GM12878 (cell line): ENCODE results near the gene MCM3AP. TPM values are rescaled to one million over a fixed set of nuclear protein-coding genes. Genes with fewer than 3 reads are reported as not detected.

Experiments
- ATAC-seq: fragments of 200-7000 bp; cut with Tn5 transposase; 3 replicates; pipeline ENCODE4 v1.9.1; 2020; ENCODE audit warnings: mild to moderate bottlenecking, moderate library complexity
- BruUV-seq: library from RNA; stranded (reverse); fragments of 400-500 nt; replicated peaks from 2 replicates; lab custom pipeline; 2021; lab: Mats Ljungman, UMichigan
- CTCF ChIA-PET: fragments of 300-600 bp; sonication (Branson Sonifier 250); formaldehyde crosslinking; extraction: SDS; loops from one replicate; lab custom pipeline; 2021; ENCODE audit warnings: inconsistent platforms; lab: Yijun Ruan, JAX
- POLR2A ChIA-PET: fragments of 350-600 bp; formaldehyde crosslinking; extraction: SDS; loops from one replicate; lab custom pipeline; 2021; ENCODE audit warnings: inconsistent platforms; lab: Charles Lee
- RAD21 ChIA-PET: fragments of 300-600 bp; sonication (Branson Sonifier 250); formaldehyde crosslinking; loops from one replicate; lab custom pipeline; 2023; ENCODE audit warnings: antibody characterized with exemption; ENCODE audit not compliant: unreplicated experiment; lab: Charles Lee
- SMC1A ChIA-PET: fragments of 300-600 bp; sonication (Branson Sonifier 250); formaldehyde crosslinking; loops from one replicate; lab custom pipeline; 2023; ENCODE audit not compliant: unreplicated experiment, uncharacterized antibody; lab: Charles Lee
- DNase-seq: peaks from one replicate; pipeline ENCODE4 v3.0.0-alpha.2; 2011; ENCODE audit warnings: low read depth, low spot score
- FAIRE-seq: peaks from 3 replicates; lab custom pipeline; 2011; peaks lifted over from hg19 to GRCh38; lab: Jason Lieb, UNC
- H2AFZ ChIP-seq: 2 replicates; pipeline ENCODE4 v1.6.0; 2011; ENCODE audit warnings: low read depth, low read length, control low read depth; ENCODE audit not compliant: control insufficient read depth
- H3K27ac ChIP-seq: 2 replicates; pipeline ENCODE4 v1.5.1; 2011; ENCODE audit warnings: control low read depth; ENCODE audit not compliant: control insufficient read depth, insufficient read depth
- H3K27me3 ChIP-seq, 2 experiments: replicated peaks in 1 of 2; 2 replicates each; pipeline versions ENCODE4 v1.6.0 to v1.6.1; 2011; ENCODE audit warnings: low read length in 1 of 2; ENCODE audit not compliant: control insufficient read depth in 2 of 2, insufficient read depth in 2 of 2
- H3K36me3 ChIP-seq, 2 experiments: 2 replicates each; pipeline ENCODE4 v1.5.1; 2011; ENCODE audit warnings: low read length in 1 of 2; ENCODE audit not compliant: control insufficient read depth in 2 of 2, insufficient read depth in 2 of 2
- H3K4me1 ChIP-seq: 2 replicates; pipeline ENCODE4 v1.6.1; 2011; ENCODE audit warnings: mild to moderate bottlenecking, low read length, moderate library complexity, mixed read lengths; ENCODE audit not compliant: control insufficient read depth, insufficient read depth
- H3K4me2 ChIP-seq: 2 replicates; pipeline ENCODE4 v1.6.0; 2011; ENCODE audit warnings: control low read depth; ENCODE audit not compliant: control insufficient read depth, insufficient read depth
- H3K4me3 ChIP-seq: fragments of 200-600 bp; sonication (generic); 2 replicates; pipeline ENCODE4 v1.5.1; 2016
- H3K79me2 ChIP-seq: 2 replicates; pipeline ENCODE4 v1.6.0; 2011; ENCODE audit warnings: low read length; ENCODE audit not compliant: control insufficient read depth, insufficient read depth
- H3K9ac ChIP-seq: 2 replicates; pipeline ENCODE4 v1.8.0; 2011; ENCODE audit warnings: low read length, control low read depth, mixed read lengths; ENCODE audit not compliant: control insufficient read depth, insufficient read depth
- H3K9me3 ChIP-seq: replicated peaks from 3 replicates; pipeline ENCODE4 v1.5.1; 2011; ENCODE audit warnings: mild to moderate bottlenecking, low read length; ENCODE audit not compliant: control insufficient read depth, insufficient read depth
- H4K20me1 ChIP-seq: 2 replicates; pipeline ENCODE4 v1.6.0; 2011; ENCODE audit not compliant: control insufficient read depth, insufficient read depth
- WGBS: methylation state at CpG from one replicate; pipeline ENCODE4 v1.1.6; 2016; ENCODE audit warnings: low lambda C conversion rate; ENCODE audit not compliant: insufficient replicate concordance, insufficient coverage; ENCODE audit errors: missing lambda C conversion rate; 5-methylcytosine and 5-hydroxymethylcytosine counted together
- in situ Hi-C: fragments of 300-500 bp; cut with MboI; formaldehyde crosslinking; loops from 9 replicates; pipeline ENCODE4 v1.14.3; 2018; ENCODE audit warnings: mixed read lengths
- intact Hi-C: fragments of 100-400 bp; cut with micrococcal nuclease; formaldehyde crosslinking; loops from one replicate; pipeline ENCODE4 v1.14.2; 2022; ENCODE audit not compliant: unreplicated experiment
- polyA plus RNA-seq, 11 experiments: library from polyadenylated mRNA; depleted of rRNA in 4 of 11; unstranded in 6 of 11; stranded (reverse) in 5 of 11; fragments of >200 nt; fragmentation: Nextera tagmentation in 4 of 11; fragmentation: Illumina TruSeq in 1 of 11; extraction: Ambion mirVana in 4 of 11; extraction: Trizol in 1 of 11; gene quantifications; 1 replicate in 1 of 11; 2 replicates in 10 of 11; pipeline versions ENCODE4 v1.2.1 to v1.2.3, GENCODE V29; 2011 to 2016; ENCODE audit warnings: inconsistent platforms in 2 of 11, missing spikeins in 2 of 11, low read depth in 1 of 11
- total RNA-seq, 4 experiments: library from RNA; depleted of rRNA in 3 of 4; stranded (reverse); fragments of >200 nt in 3 of 4; fragmentation: Illumina TruSeq in 1 of 4; extraction: Trizol in 1 of 4; gene quantifications; 2 replicates each; pipeline versions ENCODE4 v1.2.1 to v1.2.3, GENCODE V29; 2013 to 2021
- TF ChIP-seq, protein P1 (sequence below): fragments of 450-650 bp; IDR thresholded peaks from 2 replicates; pipeline ENCODE4 v1.6.1; 2017; ENCODE audit warnings: borderline replicate concordance
- TF ChIP-seq, protein P2 (sequence below): fragments of 150-350 bp; IDR thresholded peaks from 2 replicates; pipeline ENCODE4 v1.6.1; 2016; ENCODE audit warnings: low read depth, low read length
- TF ChIP-seq, protein P3 (sequence below): IDR thresholded peaks from 2 replicates; pipeline ENCODE4 v1.6.1; 2011; ENCODE audit warnings: low read depth, mild to moderate bottlenecking, low read length, moderate library complexity, borderline replicate concordance; ENCODE audit errors: extremely low read depth

The MCM3AP gene
- total and polyA plus RNA-seq, 10 of the 15 experiments (the other 5 are each of a cell fraction or from before 2014, with no cell fraction given), result 6.1 to 95.7 (median 47.0) TPM

DNA sequence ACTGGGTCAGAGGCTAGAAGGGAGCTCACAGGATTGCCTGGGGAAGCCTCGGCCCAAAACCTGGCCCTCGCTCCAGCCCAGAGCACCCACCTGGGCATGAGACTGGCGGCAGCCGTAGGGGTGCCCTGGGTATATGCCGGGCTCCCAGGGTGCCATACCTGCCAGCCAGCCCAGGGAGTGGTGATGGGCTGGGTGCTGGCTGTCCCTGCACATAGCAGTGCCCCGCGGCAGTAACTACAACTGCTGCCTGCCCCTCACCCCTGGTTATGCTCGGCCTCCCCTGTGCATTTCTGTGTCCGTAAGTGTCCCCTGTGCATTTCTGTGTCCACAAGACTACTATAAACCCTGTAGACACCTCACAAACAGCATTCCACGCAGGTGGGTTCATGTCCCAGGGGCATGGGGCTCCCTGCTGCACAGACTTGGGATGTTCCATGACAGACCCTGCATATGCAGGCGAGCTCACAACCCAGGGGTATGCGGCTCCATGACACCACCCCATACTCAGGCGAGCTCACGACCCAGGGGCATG is 95.4 kb downstream of the MCM3AP start:
- Histone ChIP-seq H2AFZ (no peak overlapping the region), H3K79me2 (no peaks in the 10 kb centered on the region), H3K36me3 (peaks cover 7 to 9% of the 10 kb centered on the region in 2 experiments), H3K4me1 (no peaks in the 10 kb centered on the region; the same call in 1 of the 2 replicates), H3K27me3 (no peaks in the 10 kb centered on the region), H4K20me1 (no peaks in the 10 kb centered on the region), H3K4me3 (no peak overlapping the region), H3K4me2 (no peak overlapping the region), H3K9ac (no peak overlapping the region), H3K27ac (no peak overlapping the region), H3K9me3 (no peaks in the 10 kb centered on the region)
- in situ Hi-C loops (no loop called here), intact Hi-C loops (no loop called here)
- 89% methylated on average over 14 of the region's 14 CpGs for WGBS
- DNase-seq (no peak), FAIRE-seq (no peak), ATAC-seq (no peak)
- no TSS peak for BruUV-seq
- ChIA-PET RAD21 (no interaction called here), POLR2A (no interaction called here), SMC1A (no interaction called here), CTCF (no interaction called here)
- TF ChIP-seq, protein P1, sequence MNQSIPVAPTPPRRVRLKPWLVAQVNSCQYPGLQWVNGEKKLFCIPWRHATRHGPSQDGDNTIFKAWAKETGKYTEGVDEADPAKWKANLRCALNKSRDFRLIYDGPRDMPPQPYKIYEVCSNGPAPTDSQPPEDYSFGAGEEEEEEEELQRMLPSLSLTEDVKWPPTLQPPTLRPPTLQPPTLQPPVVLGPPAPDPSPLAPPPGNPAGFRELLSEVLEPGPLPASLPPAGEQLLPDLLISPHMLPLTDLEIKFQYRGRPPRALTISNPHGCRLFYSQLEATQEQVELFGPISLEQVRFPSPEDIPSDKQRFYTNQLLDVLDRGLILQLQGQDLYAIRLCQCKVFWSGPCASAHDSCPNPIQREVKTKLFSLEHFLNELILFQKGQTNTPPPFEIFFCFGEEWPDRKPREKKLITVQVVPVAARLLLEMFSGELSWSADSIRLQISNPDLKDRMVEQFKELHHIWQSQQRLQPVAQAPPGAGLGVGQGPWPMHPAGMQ, result no peak

DNA sequence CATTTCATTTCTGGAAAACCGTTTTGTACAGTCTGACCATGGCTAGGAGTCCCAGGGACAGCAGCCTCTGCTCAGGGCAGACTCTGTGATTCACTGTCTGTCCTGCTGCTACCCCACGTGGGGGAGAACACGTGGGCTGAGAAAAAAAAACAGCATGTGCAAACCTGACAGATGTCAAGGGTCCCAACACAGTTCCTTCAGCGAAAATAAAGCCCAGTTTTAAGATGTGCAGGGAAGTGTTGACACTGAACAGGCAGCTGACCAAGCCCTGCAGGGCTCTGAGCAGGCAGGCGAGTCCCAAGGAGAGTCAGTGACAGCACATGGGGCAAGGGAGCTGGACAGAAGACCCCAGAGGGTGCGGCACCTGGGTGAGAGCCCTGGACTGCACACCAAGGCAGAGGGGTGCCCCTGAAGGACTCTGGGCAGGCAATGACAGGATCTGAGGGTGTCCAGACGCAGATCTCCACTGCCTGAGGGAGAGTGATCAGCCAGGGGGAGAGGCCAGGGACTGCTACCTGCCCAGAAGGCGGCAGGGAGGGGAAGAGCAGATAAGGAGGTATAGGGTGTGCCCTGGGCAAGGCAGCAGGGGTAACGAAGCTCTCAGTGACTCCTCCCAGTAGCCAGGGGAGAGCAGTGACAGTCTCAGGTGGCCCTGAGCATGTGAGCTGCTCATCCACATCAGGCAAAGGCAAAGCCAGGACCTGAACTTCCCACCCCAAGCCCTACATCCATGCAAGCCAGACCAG is 96.0 kb downstream of the MCM3AP start:
- RAD21 ChIA-PET, result no interaction called here
- no peak for DNase-seq
- no peak for ATAC-seq
- POLR2A ChIA-PET, result no interaction called here
- Histone ChIP-seq H3K79me2 (no peaks in the 10 kb centered on the region), H3K4me2 (no peak overlapping the region), H3K27ac (no peak overlapping the region), H3K4me3 (no peak overlapping the region), H3K9ac (no peak overlapping the region), H4K20me1 (no peaks in the 10 kb centered on the region), H3K9me3 (no peaks in the 10 kb centered on the region), H3K27me3 (no peaks in the 10 kb centered on the region), H3K4me1 (no peaks in the 10 kb centered on the region; the same call in 1 of the 2 replicates), H2AFZ (no peak overlapping the region), H3K36me3 (peaks cover 6 to 7% of the 10 kb centered on the region in 2 experiments)
- TF ChIP-seq, protein P2, sequence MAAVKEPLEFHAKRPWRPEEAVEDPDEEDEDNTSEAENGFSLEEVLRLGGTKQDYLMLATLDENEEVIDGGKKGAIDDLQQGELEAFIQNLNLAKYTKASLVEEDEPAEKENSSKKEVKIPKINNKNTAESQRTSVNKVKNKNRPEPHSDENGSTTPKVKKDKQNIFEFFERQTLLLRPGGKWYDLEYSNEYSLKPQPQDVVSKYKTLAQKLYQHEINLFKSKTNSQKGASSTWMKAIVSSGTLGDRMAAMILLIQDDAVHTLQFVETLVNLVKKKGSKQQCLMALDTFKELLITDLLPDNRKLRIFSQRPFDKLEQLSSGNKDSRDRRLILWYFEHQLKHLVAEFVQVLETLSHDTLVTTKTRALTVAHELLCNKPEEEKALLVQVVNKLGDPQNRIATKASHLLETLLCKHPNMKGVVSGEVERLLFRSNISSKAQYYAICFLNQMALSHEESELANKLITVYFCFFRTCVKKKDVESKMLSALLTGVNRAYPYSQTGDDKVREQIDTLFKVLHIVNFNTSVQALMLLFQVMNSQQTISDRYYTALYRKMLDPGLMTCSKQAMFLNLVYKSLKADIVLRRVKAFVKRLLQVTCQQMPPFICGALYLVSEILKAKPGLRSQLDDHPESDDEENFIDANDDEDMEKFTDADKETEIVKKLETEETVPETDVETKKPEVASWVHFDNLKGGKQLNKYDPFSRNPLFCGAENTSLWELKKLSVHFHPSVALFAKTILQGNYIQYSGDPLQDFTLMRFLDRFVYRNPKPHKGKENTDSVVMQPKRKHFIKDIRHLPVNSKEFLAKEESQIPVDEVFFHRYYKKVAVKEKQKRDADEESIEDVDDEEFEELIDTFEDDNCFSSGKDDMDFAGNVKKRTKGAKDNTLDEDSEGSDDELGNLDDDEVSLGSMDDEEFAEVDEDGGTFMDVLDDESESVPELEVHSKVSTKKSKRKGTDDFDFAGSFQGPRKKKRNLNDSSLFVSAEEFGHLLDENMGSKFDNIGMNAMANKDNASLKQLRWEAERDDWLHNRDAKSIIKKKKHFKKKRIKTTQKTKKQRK, result no peak
- TF ChIP-seq, protein P3, sequence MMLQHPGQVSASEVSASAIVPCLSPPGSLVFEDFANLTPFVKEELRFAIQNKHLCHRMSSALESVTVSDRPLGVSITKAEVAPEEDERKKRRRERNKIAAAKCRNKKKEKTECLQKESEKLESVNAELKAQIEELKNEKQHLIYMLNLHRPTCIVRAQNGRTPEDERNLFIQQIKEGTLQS, result no peak
- FAIRE-seq, result no peak
- BruUV-seq, result no TSS peak
- 75% methylated on average over 9 of the region's 9 CpGs for WGBS
- SMC1A ChIA-PET, result no interaction called here
- intact Hi-C loops, result no loop called here
- in situ Hi-C loops, result no loop called here
- CTCF ChIA-PET, result no interaction called here
